HG03432 (cell line): Measurements from ENCODE around the gene OR6K3.
"Not testable (repeated sequence)": the region's sequence is repeated elsewhere in the genome, so short reads cannot be mapped to it uniquely, and the experiment has no call there.

ENCODE experiments used
- ATAC-seq: cut with Tn5 transposase; IDR thresholded peaks from one replicate; pipeline ENCODE4 v1.9.1; 2021; ENCODE audit warnings: mild to moderate bottlenecking, moderate library complexity; ENCODE audit not compliant: unreplicated experiment

Gene OR6K3

DNA sequence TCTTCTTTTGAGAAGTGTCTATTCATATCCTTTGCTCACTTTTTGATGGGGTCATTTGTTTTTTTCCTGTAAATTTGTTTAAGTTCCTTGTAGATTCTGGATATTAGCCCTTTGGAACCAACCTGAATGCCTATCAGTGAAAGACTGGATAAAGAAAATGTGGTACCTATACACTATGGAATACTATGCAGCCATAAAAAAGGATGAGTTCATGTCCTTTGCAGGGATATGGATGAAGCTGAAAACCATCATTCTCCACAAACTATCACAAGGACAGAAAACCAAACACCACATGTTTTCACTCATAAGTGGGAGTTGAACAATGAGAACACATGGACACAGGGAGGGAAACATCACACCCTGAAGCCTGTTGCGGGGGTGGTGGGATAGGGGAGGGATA lies 32.2 kb downstream of the OR6K3 start:
- ATAC-seq: not testable (repeated sequence)

DNA sequence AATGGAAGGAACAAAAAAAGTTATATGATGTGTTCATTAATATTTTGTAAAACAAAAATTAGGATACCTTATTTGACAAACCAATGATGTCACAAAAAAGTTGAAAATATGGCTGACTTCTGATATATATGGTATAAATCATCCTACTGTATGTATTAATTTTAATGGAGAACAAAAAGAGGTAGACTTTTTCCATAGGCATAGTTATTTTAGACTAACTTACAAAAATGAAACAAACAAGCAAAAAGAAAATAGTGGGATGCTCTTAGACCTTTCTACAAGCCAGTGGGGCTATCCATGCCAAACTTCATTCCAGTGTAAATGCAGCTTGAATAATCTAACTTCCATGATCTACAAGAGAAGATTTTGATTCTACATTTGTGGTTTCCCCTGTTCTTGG lies 33.5 kb downstream of the OR6K3 start:
- ATAC-seq: no peak

DNA sequence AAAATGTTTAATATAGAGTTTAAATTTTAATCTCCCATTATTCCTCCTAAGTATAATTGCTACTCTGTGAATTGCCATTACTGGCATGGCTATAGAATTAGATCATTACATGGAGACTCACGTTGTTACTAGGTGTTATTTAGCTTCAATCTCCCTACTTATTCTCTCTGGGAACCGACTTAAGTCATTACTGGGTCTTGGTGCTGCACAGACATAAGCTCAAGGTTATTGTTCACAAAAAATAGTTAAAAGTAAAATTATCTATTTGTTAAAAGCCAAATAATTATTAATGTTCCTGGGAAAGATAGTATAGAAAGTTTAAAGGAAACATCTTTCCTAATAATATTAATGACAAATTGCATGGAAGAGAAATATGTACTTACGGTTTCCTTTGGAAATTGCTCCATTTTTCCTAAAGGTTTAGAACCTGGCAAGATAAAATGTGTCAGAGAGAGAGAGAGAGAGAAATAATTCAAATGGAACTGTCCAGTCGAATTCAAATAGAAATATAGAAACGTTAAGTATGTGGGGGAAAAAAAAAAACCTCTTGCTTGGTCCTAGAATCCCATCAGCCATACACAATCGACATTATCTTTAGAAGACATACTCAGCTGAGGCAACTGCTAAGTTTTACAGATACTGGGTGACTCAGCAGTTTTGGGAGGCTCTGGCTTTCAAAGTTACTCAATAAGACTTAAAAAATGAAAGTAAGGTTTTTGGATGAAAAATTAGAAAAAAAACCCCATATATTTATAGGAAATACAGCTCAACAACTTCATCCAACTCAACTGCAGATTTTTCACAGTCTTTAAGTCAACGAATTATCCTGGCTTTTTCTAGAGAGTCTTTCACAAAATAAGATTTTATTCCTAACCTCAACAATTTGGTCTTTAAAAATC lies 34.2 kb downstream of the OR6K3 start, which contains the start of gene SPTA1:
TSS of gene SPTA1 (minus strand) at position 605 of the 899 bp plus-strand sequence. CDS start at position 407, 198 bp downstream.
- ATAC-seq: no peak

DNA sequence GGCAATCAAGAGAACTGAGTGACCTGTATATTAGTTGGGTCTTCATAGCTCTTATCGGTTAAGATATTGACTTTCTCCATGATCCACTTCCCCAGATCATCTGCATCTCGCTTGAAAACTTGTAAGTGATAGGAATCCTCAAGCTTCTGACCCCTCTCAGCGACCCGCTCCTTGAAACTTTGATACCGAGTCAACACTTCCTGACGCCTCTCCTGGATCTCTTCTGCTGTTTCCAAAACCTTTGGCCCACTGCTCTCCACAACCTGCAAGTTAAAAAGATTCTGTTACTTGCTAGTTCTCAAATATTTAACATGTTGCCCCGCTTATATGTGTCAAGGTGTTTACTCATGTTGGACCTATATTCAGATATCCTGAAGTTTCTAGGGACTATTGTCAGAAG lies 35.4 kb downstream of the OR6K3 start:
- ATAC-seq: no peak

DNA sequence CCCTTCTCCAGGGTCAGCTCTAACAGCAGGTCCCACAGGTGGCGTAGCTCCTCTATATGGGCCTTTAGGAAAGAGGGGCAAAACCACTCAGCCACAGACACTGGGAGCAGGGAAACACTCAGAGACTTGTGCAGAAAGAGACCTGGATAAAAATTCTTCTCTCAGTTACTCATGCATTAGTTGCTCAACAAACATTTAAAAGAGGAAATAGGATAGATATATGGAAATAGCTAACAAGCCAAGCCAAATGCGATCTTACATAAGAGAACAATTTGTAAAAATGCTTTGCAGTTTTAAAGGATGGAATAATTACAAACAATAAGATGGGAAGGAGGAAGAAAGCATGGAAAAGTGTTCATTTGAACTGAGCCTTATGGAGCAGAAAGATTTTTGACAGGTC lies 38.9 kb downstream of the OR6K3 start:
- ATAC-seq: no peak

DNA sequence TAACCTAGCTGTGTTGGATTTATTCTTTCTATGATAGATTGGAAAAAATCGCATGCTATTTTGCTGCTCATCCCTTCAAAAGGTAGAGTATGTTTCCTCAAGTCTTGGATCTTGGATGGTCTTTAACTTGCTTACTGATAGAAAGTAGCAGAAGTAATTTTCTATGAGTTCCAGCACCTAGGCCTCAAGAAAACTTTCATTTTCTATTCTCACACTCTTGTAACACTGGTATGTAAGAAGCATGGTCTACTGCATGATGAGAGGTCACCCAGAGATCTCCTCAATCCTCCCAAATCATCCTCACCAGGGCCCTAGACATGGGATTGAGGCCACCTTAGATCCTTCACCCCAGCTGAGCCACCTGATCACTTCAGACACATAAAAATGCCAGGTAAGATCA lies 41.2 kb downstream of the OR6K3 start:
- no peak for ATAC-seq

DNA sequence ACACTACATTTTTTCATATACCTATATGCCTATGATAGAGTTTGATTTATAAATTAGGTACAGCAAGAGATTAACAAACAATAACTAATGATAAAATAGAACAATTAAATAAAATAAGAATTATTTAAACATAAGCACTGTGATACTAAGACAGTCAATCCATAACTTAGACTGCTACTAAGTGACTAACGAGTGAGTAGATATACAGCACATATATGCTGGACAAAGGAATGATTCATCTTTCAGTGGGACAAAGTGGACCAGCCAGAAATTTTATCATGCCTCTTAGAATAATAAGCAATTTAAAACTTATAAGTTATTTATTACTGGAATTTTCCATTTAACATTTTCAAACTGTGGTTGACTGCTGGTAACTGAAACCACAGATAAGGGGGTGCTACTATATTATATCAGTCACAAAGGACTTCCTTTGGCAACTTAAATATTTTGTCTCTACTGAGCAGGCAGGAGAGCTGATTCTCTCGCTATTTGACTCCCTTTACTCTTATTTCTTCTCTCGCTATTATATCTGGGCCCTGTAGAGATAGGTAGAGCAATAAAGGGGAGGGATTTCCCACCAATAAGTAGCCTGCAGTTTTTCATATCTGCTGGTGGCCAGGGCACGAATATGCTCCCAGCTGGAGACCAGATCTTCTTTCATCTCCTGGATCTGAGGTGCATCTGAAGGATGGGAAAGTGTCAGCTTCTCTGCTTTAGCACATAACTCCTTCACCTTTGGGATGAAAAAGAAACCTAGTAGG lies 44.8 kb downstream of the OR6K3 start:
- no peak for ATAC-seq

DNA sequence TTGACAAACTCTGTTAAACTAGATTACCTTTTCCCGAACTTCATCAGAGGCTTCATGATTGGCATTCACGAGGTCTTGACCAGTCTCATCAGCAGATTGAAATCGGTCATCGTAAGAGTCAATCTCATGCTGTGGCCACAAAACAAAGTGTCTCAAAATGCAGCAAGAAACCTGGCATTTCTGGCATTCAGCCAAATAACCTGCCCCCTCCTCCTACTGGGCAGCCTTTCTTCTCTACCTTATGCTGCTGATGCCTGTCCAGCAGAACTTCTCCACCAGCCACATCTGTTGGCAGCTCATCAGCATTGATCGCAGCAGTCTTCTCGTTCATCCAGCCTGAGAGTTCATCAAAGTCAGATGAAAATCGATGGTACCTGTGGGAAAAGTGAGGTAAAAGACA lies 46.2 kb downstream of the OR6K3 start:
- ATAC-seq: no peak
